ENCODE results near the gene GDPD5.

GDPD5 gene

DNA sequence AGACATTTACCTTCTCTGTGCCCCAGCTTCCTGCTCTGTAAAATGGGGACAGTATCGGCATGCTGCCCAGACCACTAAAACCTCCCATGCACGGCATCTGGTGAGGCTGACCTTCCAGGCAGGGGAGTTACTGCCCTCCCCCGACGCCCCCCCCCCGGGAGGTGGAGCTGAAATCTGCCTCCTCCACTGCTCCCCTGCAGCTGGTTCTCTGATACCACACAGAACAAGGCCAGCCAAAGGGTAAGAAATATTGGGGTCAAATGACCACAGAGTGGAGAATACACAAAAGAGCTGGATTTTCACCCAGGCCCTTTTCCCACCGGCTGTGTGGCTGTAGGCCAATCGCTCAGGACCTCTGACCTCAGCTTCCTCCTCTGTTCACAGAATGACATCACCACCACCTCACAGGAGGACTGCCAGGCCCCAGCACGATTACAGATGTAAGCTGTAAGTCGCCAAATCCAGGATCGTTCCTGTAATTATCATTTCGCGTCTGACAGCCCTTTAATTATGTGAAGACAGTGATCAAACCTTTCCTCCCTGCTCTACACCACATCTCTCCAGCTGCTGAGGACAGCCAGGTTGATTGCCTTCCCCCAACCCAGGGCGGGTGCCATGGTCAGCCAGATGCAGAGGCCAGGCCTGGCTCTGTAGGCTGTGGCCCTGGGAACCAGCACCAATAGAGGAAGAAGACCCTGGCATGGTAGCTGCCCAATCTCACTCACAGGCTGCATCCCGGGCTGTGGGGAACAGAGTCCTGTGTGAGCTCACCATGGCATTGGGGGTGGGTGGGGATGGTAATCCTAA lies 57.0 kb downstream of the GDPD5 start:
- H3K4me2 ChIP-seq (ENCODE audit: low read length, poor library complexity, severe bottlenecking), result no peak overlapping the region
- 39% methylated on average over 14 of the region's 14 CpGs for WGBS
- no peaks in the 10 kb centered on the region for H3K79me1 ChIP-seq (replicated peaks; ENCODE audit: low read length, poor library complexity, severe bottlenecking)
- H3K4me3 ChIP-seq (ENCODE audit: insufficient read depth in 1 of 2, low read depth in 1 of 2, low read length in 2 of 2), result no peak overlapping the region
- no peak overlapping the region for H2AFZ ChIP-seq (ENCODE audit: low read depth, low read length)
- no peak overlapping the region for H2BK15ac ChIP-seq (ENCODE audit: low read depth, poor library complexity, severe bottlenecking)
- H3K9me3 ChIP-seq (ENCODE audit: control insufficient read depth, low read length), result no peaks in the 10 kb centered on the region
- no peak overlapping the region for H3K4ac ChIP-seq (ENCODE audit: low read depth in 1 of 2, low read length in 2 of 2)
- no peak overlapping the region for H2BK5ac ChIP-seq (ENCODE audit: low read depth, low read length, poor library complexity, severe bottlenecking)
- peak overlapping the region; percentile 44 to 65 for H3K18ac ChIP-seq (ENCODE audit: low read depth in 1 of 2, low read length in 2 of 2)
- peaks cover 30% of the 10 kb centered on the region for H3K4me1 ChIP-seq (ENCODE audit: control insufficient read depth, insufficient read depth, low read depth, low read length)
- peak overlapping the region; percentile 51 to 65 for H2BK12ac ChIP-seq (ENCODE audit: low read length in 2 of 2)
- H2BK120ac ChIP-seq (ENCODE audit: low read depth, low read length), result no peak overlapping the region
- no peak overlapping the region for H3K27ac ChIP-seq (ENCODE audit: low read length, poor library complexity, severe bottlenecking)
- H3K36me3 ChIP-seq (ENCODE audit: control insufficient read depth in 1 of 2, insufficient read depth in 2 of 2, low read depth in 1 of 2, low read length in 2 of 2), result no peaks in the 10 kb centered on the region
- H3K9ac ChIP-seq (ENCODE audit: low read length), result peak overlapping the region; percentile 40
- H4K91ac ChIP-seq (ENCODE audit: low read length), result peak overlapping the region; percentile 85
- H3K23ac ChIP-seq (ENCODE audit: low read length in 2 of 2), result peak overlapping the region in 1 of 2 experiments; percentile 77
- H4K8ac ChIP-seq (ENCODE audit: low read length), result peak overlapping the region; percentile 84
- H3K14ac ChIP-seq (ENCODE audit: low read length in 2 of 2), result no peak overlapping the region
- H2AK5ac ChIP-seq (ENCODE audit: low read length, severe bottlenecking), result no peak overlapping the region
- DNase-seq, result peak; percentile 87
- H3K27me3 ChIP-seq (ENCODE audit: control insufficient read depth in 1 of 2, insufficient read depth in 1 of 2, low read length in 2 of 2), result no peaks in the 10 kb centered on the region

- no peak overlapping the region for H2AK5ac ChIP-seq (ENCODE audit: low read length, severe bottlenecking)
- no peak overlapping the region for H3K23ac ChIP-seq (ENCODE audit: low read length in 2 of 2)
- no peak overlapping the region for H2BK5ac ChIP-seq (ENCODE audit: low read depth, low read length, poor library complexity, severe bottlenecking)
- no peak overlapping the region for H3K4ac ChIP-seq (ENCODE audit: low read depth in 1 of 2, low read length in 2 of 2)
- no peak overlapping the region for H3K4me3 ChIP-seq (ENCODE audit: insufficient read depth in 1 of 2, low read depth in 1 of 2, low read length in 2 of 2)
- H2AFZ ChIP-seq (ENCODE audit: low read depth, low read length), result no peak overlapping the region
- no peak overlapping the region for H3K27ac ChIP-seq (ENCODE audit: low read length, poor library complexity, severe bottlenecking)
- H2BK12ac ChIP-seq (ENCODE audit: low read length in 2 of 2), result no peak overlapping the region
- no peak overlapping the region for H3K4me2 ChIP-seq (ENCODE audit: low read length, poor library complexity, severe bottlenecking)
- no peaks in the 10 kb centered on the region for H3K9me3 ChIP-seq (ENCODE audit: control insufficient read depth, low read length)
- H2BK120ac ChIP-seq (ENCODE audit: low read depth, low read length), result no peak overlapping the region
- H3K14ac ChIP-seq (ENCODE audit: low read length in 2 of 2), result peak overlapping the region in 1 of 2 experiments; percentile 57
- H3K4me1 ChIP-seq (ENCODE audit: control insufficient read depth, insufficient read depth, low read depth, low read length), result peaks cover 33% of the 10 kb centered on the region
- no peaks in the 10 kb centered on the region for H3K36me3 ChIP-seq (ENCODE audit: control insufficient read depth in 1 of 2, insufficient read depth in 2 of 2, low read depth in 1 of 2, low read length in 2 of 2)
- H3K79me1 ChIP-seq (replicated peaks; ENCODE audit: low read length, poor library complexity, severe bottlenecking), result no peaks in the 10 kb centered on the region
- no peak overlapping the region for H4K91ac ChIP-seq (ENCODE audit: low read length)
- 77% methylated on average over 4 of the region's 4 CpGs for WGBS
- no peak overlapping the region for H3K9ac ChIP-seq (ENCODE audit: low read length)
- H2BK15ac ChIP-seq (ENCODE audit: low read depth, poor library complexity, severe bottlenecking), result no peak overlapping the region
- no peak for DNase-seq
- no peak overlapping the region for H3K18ac ChIP-seq (ENCODE audit: low read depth in 1 of 2, low read length in 2 of 2)
- no peaks in the 10 kb centered on the region for H3K27me3 ChIP-seq (ENCODE audit: control insufficient read depth in 1 of 2, insufficient read depth in 1 of 2, low read length in 2 of 2)
- peak overlapping the region; percentile 39 for H4K8ac ChIP-seq (ENCODE audit: low read length)
These were observed 57.9 kb downstream of the GDPD5 start for GRCh38 chr11:75467881-75468280.

- Histone ChIP-seq H3K23ac (ENCODE audit: low read length in 2 of 2) (no peak overlapping the region), H3K4me1 (ENCODE audit: control insufficient read depth, insufficient read depth, low read depth, low read length) (peaks cover 36% of the 10 kb centered on the region), H3K4me2 (ENCODE audit: low read length, poor library complexity, severe bottlenecking) (no peak overlapping the region), H2AFZ (ENCODE audit: low read depth, low read length) (no peak overlapping the region), H2AK5ac (ENCODE audit: low read length, severe bottlenecking) (peak overlapping the region; percentile 68), H3K9ac (ENCODE audit: low read length) (no peak overlapping the region), H4K91ac (ENCODE audit: low read length) (no peak overlapping the region), H3K27ac (ENCODE audit: low read length, poor library complexity, severe bottlenecking) (no peak overlapping the region), H4K8ac (ENCODE audit: low read length) (no peak overlapping the region), H3K9me3 (ENCODE audit: control insufficient read depth, low read length) (no peaks in the 10 kb centered on the region), H2BK12ac (ENCODE audit: low read length in 2 of 2) (peak overlapping the region in 1 of 2 experiments; percentile 18), H3K14ac (ENCODE audit: low read length in 2 of 2) (peak overlapping the region in 1 of 2 experiments; percentile 31), H2BK120ac (ENCODE audit: low read depth, low read length) (no peak overlapping the region), H3K36me3 (ENCODE audit: control insufficient read depth in 1 of 2, insufficient read depth in 2 of 2, low read depth in 1 of 2, low read length in 2 of 2) (no peaks in the 10 kb centered on the region), H3K79me1 (replicated peaks; ENCODE audit: low read length, poor library complexity, severe bottlenecking) (no peaks in the 10 kb centered on the region), H3K4ac (ENCODE audit: low read depth in 1 of 2, low read length in 2 of 2) (no peak overlapping the region), H3K18ac (ENCODE audit: low read depth in 1 of 2, low read length in 2 of 2) (no peak overlapping the region), H3K27me3 (ENCODE audit: control insufficient read depth in 1 of 2, insufficient read depth in 1 of 2, low read length in 2 of 2) (no peaks in the 10 kb centered on the region), H2BK15ac (ENCODE audit: low read depth, poor library complexity, severe bottlenecking) (no peak overlapping the region), H2BK5ac (ENCODE audit: low read depth, low read length, poor library complexity, severe bottlenecking) (no peak overlapping the region), H3K4me3 (ENCODE audit: insufficient read depth in 1 of 2, low read depth in 1 of 2, low read length in 2 of 2) (no peak overlapping the region)
- WGBS, result 95% methylated on average over 7 of the region's 8 CpGs
- DNase-seq, result no peak
These were observed 58.4 kb downstream of the GDPD5 start for GRCh38 chr11:75467311-75467710.

DNA sequence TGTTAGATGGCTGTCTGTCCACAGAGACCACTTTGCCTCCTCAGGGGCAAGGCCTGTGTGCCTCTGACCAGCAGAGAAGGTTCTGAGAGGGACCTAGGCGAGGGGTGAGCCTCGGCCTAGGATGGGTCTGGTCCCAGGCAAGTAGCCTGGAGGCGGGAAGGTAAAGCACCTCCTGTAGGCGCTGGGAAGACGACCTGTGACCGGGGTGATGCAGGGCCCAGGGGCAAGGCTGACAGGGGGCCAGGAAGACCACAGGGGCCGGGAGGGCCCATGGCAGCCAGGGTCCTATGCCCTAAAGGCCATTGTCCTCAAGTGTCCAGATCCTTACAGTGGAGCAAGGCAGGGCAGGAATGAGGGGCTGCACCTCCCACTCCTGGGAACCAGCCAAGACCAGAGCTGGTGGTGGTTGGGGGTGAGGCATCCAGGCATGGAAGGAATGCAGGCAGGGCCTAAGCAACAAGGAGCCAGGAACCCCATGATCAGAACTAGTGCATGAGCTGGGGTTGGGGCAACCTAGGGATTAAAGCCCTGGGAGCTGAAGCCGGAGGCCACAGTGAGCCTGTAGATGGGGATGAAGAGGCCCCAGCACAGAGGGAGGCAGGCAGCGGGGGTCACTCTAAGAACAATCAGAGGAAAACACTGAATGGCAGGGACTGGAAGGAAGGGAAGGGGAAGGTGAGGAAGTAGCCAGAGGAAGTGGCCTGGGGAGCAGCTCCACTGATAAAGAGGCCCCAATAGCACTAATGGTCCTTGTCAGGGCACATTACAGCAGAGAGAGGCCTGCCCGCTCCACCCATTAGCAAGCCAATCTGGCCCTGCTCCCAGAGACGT lies 59.8 kb downstream of the GDPD5 start:
- no peaks in the 10 kb centered on the region for H3K79me1 ChIP-seq (replicated peaks; ENCODE audit: low read length, poor library complexity, severe bottlenecking)
- peak; percentile 26 for DNase-seq
- peak overlapping the region; percentile 68 for H2AK5ac ChIP-seq (ENCODE audit: low read length, severe bottlenecking)
- H3K4me3 ChIP-seq (ENCODE audit: insufficient read depth in 1 of 2, low read depth in 1 of 2, low read length in 2 of 2), result no peak overlapping the region
- no peak overlapping the region for H3K9ac ChIP-seq (ENCODE audit: low read length)
- no peaks in the 10 kb centered on the region for H3K36me3 ChIP-seq (ENCODE audit: control insufficient read depth in 1 of 2, insufficient read depth in 2 of 2, low read depth in 1 of 2, low read length in 2 of 2)
- H3K4me2 ChIP-seq (ENCODE audit: low read length, poor library complexity, severe bottlenecking), result no peak overlapping the region
- peak overlapping the region; percentile 33 to 37 for H3K18ac ChIP-seq (ENCODE audit: low read depth in 1 of 2, low read length in 2 of 2)
- H3K4ac ChIP-seq (ENCODE audit: low read depth in 1 of 2, low read length in 2 of 2), result peak overlapping the region in 1 of 2 experiments; percentile 11
- no peaks in the 10 kb centered on the region for H3K27me3 ChIP-seq (ENCODE audit: control insufficient read depth in 1 of 2, insufficient read depth in 1 of 2, low read length in 2 of 2)
- peaks cover 39% of the 10 kb centered on the region for H3K4me1 ChIP-seq (ENCODE audit: control insufficient read depth, insufficient read depth, low read depth, low read length)
- H4K8ac ChIP-seq (ENCODE audit: low read length), result peak overlapping the region; percentile 42
- H2BK15ac ChIP-seq (ENCODE audit: low read depth, poor library complexity, severe bottlenecking), result peak overlapping the region; percentile 26
- no peak overlapping the region for H3K23ac ChIP-seq (ENCODE audit: low read length in 2 of 2)
- H3K27ac ChIP-seq (ENCODE audit: low read length, poor library complexity, severe bottlenecking), result peak overlapping the region; percentile 21
- no peak overlapping the region for H2BK120ac ChIP-seq (ENCODE audit: low read depth, low read length)
- peak overlapping the region; percentile 65 for H4K91ac ChIP-seq (ENCODE audit: low read length)
- H3K14ac ChIP-seq (ENCODE audit: low read length in 2 of 2), result no peak overlapping the region
- no peaks in the 10 kb centered on the region for H3K9me3 ChIP-seq (ENCODE audit: control insufficient read depth, low read length)
- no peak overlapping the region for H2AFZ ChIP-seq (ENCODE audit: low read depth, low read length)
- peak overlapping the region in 1 of 2 experiments; percentile 47 for H2BK12ac ChIP-seq (ENCODE audit: low read length in 2 of 2)
- H2BK5ac ChIP-seq (ENCODE audit: low read depth, low read length, poor library complexity, severe bottlenecking), result no peak overlapping the region
- WGBS, result 88% methylated on average over 11 of the region's 11 CpGs
